Measurements from ENCODE around the gene PAQR8.
"Not testable (repeated sequence)": the region's sequence is repeated elsewhere in the genome, so short reads cannot be mapped to it uniquely, and the experiment has no call there.

Gene PAQR8

DNA sequence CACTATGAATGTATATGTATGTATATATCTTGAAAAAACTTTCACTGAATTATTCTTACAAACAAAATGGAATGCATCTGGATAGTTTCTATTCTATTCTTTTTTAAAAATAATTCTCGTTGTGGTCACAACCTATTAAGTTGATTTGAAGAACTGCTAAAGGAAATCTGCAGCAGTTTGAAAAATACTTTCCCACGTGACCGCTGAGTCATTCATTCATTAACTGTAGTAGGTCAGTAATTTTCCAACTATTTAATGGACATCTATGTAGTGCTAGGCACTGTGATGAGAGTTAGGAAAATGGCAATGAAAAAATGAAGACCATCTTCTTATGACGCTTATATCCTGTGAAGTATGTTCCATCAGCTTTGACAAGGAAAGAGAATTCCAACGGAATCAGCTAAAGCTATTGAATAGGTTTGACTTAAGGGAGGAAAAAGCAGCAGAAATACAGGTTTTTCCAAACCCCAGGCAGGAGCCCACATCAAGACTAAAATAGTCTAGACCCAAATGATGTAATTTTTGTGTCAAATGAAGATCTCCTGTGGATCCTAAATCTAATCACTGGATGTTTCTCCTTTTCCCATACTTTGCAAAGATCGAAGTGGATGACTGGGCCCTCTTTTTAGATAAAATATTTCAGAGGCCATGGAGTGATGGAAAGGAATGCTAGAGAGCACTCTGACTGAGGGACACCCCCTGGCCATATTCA lies 54.1 kb downstream of the PAQR8 start:
- DNase-seq = no peak

DNA sequence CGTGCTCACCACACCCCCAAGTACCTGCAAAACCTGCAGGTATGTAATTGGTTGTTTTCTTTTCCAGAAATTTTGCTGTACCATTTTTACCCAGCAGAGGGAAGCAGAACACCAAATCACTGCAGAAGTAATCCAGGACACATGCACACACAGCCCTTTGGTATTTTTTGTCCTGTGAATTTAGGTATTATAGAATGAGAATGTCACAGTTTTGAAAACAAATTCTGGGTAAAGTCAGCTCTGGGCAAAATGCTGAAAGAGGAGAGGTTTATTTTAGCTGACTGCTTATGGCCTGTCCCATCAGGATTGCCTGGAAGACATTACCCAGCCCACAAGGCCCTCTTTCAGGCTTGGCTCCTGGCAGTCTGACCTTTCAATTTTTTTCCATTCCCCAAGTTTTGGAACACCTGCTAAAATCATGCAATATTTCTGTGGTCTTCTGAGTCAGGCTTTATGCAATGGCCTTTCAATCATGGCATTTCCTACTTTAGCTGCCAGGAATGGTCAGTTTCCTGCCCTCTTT lies 54.7 kb downstream of the PAQR8 start:
- DNase-seq = peak; percentile 16

DNA sequence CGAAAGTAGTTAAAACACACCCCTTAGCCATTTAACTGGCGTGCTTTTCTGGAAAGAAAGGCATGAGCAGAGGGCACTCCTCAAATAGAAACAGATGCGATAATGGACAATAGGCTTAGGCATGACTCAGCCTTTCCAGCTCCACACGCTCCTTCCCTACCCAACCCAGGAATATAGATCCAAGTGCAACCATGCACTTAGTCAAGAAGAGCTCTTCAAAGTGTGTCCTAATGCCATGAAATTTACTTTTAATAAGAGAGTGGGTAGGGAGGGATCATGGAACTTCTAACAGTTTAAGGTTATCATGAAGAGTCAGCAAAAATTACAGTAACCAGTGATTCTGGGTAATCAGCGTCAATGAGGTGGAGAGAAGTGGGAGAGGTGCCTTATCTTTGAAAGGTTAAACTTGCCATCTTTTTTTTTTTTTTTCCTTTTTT lies 55.7 kb downstream of the PAQR8 start:
- no peak for DNase-seq

DNA sequence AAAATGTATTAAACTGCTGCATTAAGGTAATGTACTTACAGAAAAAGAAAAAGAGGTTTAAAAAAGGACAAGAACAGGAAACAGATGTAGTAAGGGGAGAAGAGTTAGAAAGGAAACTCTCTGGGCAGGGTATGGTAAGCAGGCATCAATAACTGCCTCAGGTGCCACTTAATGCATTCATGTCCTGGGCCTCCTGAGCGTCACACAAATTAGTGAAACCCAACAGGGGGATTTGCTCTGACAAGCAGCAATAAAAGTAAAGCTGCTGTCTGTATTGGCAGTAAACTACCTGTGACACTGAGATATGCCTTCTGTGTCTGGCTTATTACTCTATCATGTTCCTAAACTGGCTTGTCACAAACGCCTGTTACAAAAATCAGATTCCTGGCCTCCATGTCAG lies 56.7 kb downstream of the PAQR8 start:
- no peak for DNase-seq

DNA sequence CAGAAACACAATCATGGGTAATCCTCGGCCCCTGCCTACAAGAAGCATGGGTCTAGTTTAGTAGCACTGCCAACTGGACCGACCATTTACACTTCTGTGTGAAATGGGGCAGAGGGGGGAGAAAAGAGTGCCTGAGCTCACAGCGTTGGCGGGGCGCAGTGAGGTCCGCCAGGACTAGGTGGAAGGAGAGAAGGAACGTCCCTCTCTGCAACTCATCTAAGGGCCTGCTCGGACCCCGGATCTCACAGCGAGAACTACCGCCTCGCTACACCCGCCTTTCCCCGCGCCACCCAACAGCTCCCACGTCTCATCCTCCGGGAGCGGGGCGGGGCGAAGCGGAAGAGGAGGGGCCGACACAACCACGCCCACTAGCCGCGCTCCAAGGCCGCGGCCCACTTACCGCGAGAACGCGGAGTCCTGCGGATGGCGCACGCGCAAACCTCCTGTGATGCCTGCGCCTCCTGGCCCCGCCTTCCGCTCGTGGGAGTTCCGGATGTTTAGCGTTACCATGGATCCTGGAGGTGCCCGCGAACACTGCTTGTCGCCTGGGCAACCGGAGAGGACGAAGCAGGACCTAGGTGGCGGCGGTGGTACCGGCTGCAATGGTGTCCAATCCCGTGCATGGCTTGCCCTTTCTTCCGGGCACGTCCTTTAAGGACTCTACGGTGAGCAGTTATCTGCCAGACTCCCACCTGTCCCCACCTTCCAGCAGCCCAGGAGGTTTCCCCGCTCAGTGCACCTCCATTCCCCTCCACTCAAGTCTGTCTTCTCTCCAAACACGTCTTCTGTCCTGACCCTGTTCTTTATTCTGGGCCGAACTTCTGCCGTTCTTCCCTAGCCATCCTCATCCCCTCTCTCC lies 58.1 kb downstream of the PAQR8 start, which contains the start of gene EFHC1:
TSS of gene EFHC1 (plus strand) at position 534 of the 859 bp plus-strand sequence. CDS start at position 603, 69 bp downstream.
- peak; percentile 69 for DNase-seq

DNA sequence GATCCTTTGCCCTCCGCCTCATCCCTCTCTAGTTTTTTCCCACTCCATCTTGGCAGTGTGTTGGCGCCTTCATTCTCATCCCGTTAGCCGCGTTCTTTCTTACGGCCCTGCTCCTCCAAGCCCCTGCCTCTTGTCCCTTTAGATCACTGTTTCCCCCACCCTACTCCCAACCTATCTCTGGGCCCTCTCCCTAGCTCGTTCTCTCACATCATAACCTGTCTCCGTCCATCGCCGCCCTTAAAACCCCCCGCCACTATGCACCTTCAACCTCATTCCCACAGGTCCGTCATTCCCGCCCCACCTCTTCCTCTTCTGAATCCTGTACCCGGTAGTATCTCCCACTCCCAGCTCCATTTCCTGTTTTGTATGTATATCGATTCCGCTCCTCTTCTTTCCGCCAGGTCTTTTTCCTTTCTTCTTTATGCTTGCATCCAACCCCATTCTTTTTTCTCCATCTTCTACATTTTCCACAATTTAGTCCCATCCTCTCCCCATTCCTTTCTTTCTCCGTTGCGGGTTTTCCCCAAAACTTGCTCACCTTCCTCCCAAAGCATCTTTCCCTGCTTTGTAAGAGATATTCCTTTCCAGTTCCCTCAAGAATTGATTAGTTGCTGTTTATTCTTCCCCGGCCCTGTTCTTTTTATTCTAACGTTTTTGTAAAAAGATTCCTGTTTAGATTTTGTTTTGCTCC lies 58.9 kb downstream of the PAQR8 start:
- DNase-seq = no peak

DNA sequence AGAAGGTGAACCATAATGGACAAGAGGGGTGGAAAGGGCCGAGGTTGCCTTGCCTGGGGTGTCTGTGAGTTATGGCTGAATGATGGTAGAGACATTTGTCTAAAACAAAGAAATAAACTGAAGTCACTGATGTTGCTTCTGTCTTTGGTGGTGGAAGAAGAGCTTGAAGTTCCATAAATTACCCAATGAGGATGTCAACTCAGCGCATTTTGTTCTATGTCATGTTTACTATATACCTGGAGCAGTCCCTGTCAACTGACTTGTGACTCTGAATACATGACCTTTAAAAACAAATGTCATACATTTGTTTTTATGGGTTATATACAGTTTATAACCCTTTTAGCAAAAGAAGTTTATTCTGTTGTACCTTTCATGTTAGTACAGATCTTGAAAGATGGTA lies 60.2 kb downstream of the PAQR8 start:
- no peak for DNase-seq

DNA sequence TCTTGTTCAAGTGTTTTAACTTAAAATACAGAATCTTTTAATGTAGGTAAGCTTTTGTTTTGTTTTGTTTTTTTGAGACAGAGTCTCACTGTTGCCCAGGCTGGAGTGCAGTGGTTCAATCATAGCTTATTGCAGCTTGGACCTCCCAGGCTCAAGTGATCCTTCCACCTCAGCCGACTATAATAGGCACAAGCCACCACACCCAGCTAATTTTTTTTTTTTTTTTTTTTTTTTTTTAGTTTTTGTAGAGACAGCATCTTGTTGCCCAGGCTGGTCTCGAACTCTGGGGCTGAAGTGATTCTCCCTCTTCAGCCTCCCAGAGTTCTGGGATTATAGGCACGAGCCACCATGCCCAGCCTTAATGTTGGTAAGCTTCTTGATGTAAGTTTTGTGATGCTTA lies 61.5 kb downstream of the PAQR8 start:
- DNase-seq = no peak

DNA sequence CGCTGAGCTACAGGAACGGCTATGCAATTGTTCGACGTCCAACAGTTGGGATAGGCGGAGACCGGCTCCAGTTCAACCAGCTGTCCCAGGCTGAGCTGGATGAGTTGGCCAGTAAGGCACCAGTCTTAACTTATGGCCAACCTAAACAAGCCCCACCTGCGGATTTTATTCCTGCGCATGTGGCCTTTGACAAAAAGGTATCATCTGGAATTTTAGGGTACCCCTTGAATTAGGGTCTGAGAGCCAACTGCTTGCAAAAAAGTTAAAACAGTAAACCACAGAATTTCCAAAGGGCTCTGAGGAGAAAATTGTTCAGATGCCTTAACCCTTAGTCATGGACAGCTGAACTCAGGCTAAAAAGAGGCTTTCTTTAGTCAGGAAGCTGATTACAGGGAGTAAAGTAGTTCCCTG lies 62.0 kb downstream of the PAQR8 start:
- DNase-seq = no peak

DNA sequence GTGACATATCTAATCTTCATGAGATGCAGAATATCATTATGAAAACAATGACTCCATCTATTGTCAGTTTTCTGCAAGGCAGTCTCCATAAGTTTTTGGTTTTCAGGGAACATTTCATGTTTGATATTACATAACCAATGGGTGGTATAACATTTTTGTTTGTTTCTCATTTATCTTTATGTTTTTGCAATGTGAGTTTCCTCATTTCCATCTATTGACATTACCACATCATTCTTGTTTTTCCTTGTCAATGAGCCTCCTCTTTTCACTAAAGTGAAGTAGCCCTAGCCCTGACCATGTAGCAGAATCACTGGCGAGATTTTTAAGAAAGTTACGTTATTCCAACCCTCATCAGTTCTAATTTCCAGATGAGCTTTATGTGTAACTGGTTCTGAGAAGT lies 62.6 kb downstream of the PAQR8 start:
- no peak for DNase-seq

DNA sequence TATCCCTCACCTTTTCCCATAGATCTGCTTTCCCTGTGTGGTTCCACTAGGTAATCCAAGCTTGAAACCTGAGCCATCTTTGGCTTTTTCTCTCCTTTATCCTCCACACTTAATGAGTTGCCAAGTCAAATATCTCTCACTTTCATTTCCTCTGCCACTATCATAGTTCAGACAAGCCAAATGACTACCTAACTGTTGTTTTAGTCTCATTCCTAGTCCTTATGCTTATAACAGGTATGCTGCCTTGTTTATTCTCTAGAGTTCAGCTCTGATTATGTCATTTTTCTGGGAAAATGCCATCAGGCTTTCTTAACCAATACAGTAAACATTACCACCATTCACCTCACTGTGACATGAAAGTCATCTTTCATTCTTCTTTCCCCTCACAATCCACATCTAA lies 64.7 kb downstream of the PAQR8 start:
- no peak for DNase-seq

DNA sequence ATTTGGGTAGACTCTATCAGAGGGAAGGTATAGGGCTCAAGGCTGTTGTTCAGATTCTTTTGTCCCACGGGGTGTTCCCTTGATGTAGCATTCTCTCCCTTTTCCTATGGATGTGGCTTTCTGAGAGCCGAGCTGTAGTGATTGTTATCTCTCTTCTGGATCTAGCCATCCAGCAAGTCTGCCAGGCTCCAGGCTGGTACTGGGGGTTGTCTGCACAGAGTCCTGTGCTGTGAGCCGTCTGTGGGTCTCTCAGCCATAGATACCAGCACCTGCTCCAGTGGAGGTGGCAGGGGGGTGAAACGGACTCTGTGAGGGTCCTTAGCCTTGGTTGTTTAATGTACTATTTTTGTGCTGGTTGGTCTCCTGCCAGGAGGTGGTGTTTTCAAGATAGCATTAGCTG lies 71.3 kb downstream of the PAQR8 start:
- DNase-seq = not testable (repeated sequence)

DNA sequence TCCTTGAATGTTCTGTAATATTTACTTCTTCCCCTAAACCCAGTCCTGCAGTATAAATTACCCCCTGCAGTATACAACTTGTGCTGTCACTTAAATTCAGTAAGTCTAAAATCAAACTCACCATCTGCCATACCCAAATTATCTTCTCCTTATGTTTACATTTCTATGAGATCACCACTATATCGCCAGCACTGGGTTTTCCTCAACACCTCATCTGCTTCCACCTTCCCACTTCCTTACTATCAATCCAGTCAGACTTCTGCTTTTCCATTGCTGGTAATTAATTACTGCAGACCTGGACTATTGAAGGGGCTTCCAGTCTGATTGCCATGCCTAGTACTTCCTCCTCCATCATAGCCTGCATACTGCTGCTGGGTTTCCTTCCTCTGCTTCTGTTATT lies 73.4 kb downstream of the PAQR8 start:
- no peak for DNase-seq

DNA sequence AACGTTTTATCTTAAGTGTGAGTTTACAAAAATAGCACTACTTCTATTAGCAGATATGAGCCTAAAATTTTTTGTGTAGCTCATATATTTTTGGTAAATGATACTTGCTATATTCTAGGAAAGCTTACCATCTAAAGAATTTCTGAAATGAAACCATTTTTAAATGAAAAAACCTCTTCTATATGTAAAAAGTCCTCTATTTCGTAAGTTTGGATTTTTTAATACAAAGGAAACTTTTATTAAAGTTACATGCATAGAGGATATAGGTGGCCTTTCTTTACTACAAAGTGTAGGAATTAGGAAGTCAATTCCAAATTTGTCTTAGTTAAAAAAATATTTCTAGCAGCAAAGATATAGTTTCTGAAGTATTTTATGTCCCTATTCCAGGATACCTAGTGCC lies 77.0 kb downstream of the PAQR8 start:
- DNase-seq = no peak

DNA sequence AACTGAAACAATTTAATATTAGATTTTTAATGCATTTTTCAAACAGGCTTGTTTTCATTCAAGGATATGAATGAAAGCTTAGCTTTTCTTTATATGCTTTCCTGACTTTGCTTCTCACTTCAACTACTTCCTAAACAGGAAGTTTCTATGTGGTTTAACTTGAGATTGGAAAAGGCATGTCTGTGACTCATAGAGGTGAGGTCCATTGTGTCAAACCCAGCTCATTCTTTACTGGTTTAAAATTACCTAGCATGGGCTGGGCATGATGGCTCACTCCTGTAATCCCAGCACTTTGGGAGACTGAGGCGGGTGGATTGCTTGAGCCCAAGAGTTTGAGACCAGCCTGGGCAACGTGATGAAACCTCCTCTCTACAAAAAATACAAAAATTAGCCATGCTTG lies 92.6 kb downstream of the PAQR8 start:
- DNase-seq = no peak

DNA sequence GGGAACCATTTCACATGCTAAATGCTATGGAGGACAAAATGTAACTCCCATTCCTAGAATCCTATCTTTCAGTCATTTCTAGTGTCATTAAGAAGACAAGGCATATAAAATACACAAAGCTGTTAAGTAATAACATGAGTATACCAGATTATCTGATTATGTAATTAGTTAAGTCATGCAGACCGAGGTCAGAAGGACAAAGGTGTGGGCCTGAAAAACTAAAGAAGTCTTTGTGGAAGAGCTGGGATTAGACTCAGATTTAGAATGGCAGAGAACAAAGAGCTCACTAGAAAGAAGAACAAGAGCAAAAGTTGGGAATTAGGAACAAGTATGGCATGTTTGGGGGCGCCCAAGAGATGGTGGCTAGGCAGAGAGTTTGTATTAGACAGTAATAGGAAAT lies 95.1 kb downstream of the PAQR8 start:
- no peak for DNase-seq
